Nephron progenitor cell (in vitro differentiated cells): Measurements from ENCODE around the gene CHI3L2.

Experiments
- DNase-seq: peaks from one replicate; pipeline ENCODE4 v3.0.0; 2021
- H3K27ac Mint-ChIP-seq: 2 replicates; pipeline ENCODE4 v1.8.0; 2021; ENCODE audit warnings: mild to moderate bottlenecking, moderate library complexity, mixed read lengths
- H3K27me3 Mint-ChIP-seq: 2 replicates; pipeline ENCODE4 v1.8.0; 2021; ENCODE audit warnings: mild to moderate bottlenecking, low read depth, mixed read lengths; ENCODE audit not compliant: poor library complexity
- H3K36me3 Mint-ChIP-seq: 2 replicates; pipeline ENCODE4 v1.8.0; 2021; ENCODE audit warnings: low read depth, mixed read lengths
- H3K4me1 Mint-ChIP-seq: 2 replicates; pipeline ENCODE4 v1.8.0; 2021; ENCODE audit warnings: mixed read lengths
- H3K4me3 Mint-ChIP-seq: 2 replicates; pipeline ENCODE4 v1.8.0; 2021; ENCODE audit warnings: mild to moderate bottlenecking, moderate library complexity, mixed read lengths
- H3K9me3 Mint-ChIP-seq: 2 replicates; pipeline ENCODE4 v1.8.0; 2021; ENCODE audit warnings: mild to moderate bottlenecking, moderate library complexity, mixed read lengths
- CTCF ChIP-seq: fragments of 200-600 bp; sonication (generic); IDR thresholded peaks from 2 replicates; pipeline ENCODE4 v1.5.0; 2021; ENCODE audit warnings: antibody characterized with exemption

The CHI3L2 gene

GRCh38 chr1:111225091-111225490 lies 2.4 kb upstream of the CHI3L2 start:
- Mint-ChIP-seq H3K36me3 (no peaks in the 10 kb centered on the region), H3K9me3 (no peaks in the 10 kb centered on the region), H3K27ac (no peak overlapping the region), H3K4me3 (no peak overlapping the region), H3K4me1 (peaks cover 5% of the 10 kb centered on the region), H3K27me3 (peaks cover 3% of the 10 kb centered on the region)
- DNase-seq = no peak
- TF ChIP-seq CTCF = no peak

- DNase-seq = no peak
- no peak for TF ChIP-seq CTCF
- no peaks in the 10 kb centered on the region for H3K9me3 Mint-ChIP-seq
- no peaks in the 10 kb centered on the region for H3K36me3 Mint-ChIP-seq
- peaks cover 3% of the 10 kb centered on the region for H3K27me3 Mint-ChIP-seq
- peaks cover 5% of the 10 kb centered on the region for H3K4me1 Mint-ChIP-seq
- no peak overlapping the region for H3K4me3 Mint-ChIP-seq
- peak overlapping the region; percentile 24 for H3K27ac Mint-ChIP-seq
Measured at GRCh38 chr1:111225717-111226400, 1.7 kb upstream of the CHI3L2 start.

- Mint-ChIP-seq H3K4me1 (no peaks in the 10 kb centered on the region), H3K27ac (peak overlapping the region; percentile 29), H3K4me3 (no peak overlapping the region), H3K9me3 (no peaks in the 10 kb centered on the region), H3K36me3 (no peaks in the 10 kb centered on the region), H3K27me3 (peaks cover 10% of the 10 kb centered on the region)
- TF ChIP-seq CTCF = no peak
- no peak for DNase-seq
Measured at GRCh38 chr1:111227851-111228747, 586 bp downstream of the CHI3L2 start.

GRCh38 chr1:111228748-111229126 lies 1.2 kb downstream of the CHI3L2 start:
- peaks cover 8% of the 10 kb centered on the region for H3K27me3 Mint-ChIP-seq
- DNase-seq = no peak
- no peak overlapping the region for H3K27ac Mint-ChIP-seq
- H3K36me3 Mint-ChIP-seq = no peaks in the 10 kb centered on the region
- H3K9me3 Mint-ChIP-seq = no peaks in the 10 kb centered on the region
- TF ChIP-seq CTCF = no peak
- H3K4me1 Mint-ChIP-seq = no peaks in the 10 kb centered on the region
- no peak overlapping the region for H3K4me3 Mint-ChIP-seq

- DNase-seq = no peak
- no peaks in the 10 kb centered on the region for H3K36me3 Mint-ChIP-seq
- TF ChIP-seq CTCF = no peak
- H3K4me1 Mint-ChIP-seq = no peaks in the 10 kb centered on the region
- H3K27ac Mint-ChIP-seq = no peak overlapping the region
- no peak overlapping the region for H3K4me3 Mint-ChIP-seq
- H3K9me3 Mint-ChIP-seq = no peaks in the 10 kb centered on the region
- H3K27me3 Mint-ChIP-seq = peaks cover 16% of the 10 kb centered on the region
Measured at GRCh38 chr1:111232134-111232533, 4.6 kb downstream of the CHI3L2 start.
